Liver (tissue), 9 donors: ENCODE results near the gene COL6A6. TPM values are rescaled to one million over a fixed set of nuclear protein-coding genes. Genes with fewer than 3 reads are reported as not detected.

Source experiments
- DNase-seq: peaks from one replicate; pipeline ENCODE4 v3.0.0-alpha.2; 2017; ENCODE audit warnings: low spot score
- H3K27ac ChIP-seq, 2 donors: one replicate each; pipeline ENCODE4 v1.7.0; 2013; ENCODE audit warnings: inconsistent platforms in 2 of 2, low read length in 2 of 2, control low read depth in 1 of 2, low read depth in 1 of 2, mild to moderate bottlenecking in 1 of 2
- H3K27me3 ChIP-seq, 4 donors: one replicate each; pipeline versions ENCODE4 v1.6.1 to v1.7.0; 2013; ENCODE audit warnings: low read length in 3 of 4, inconsistent platforms in 1 of 4, mild to moderate bottlenecking in 1 of 4, moderate library complexity in 1 of 4; ENCODE audit not compliant: control insufficient read depth in 4 of 4, insufficient read depth in 4 of 4
- H3K36me3 ChIP-seq, 4 donors: one replicate each; pipeline versions ENCODE4 v1.6.1 to v1.7.0; 2013; ENCODE audit warnings: low read length in 3 of 4, mild to moderate bottlenecking in 3 of 4, low read depth in 1 of 4, moderate library complexity in 1 of 4; ENCODE audit not compliant: control insufficient read depth in 4 of 4, insufficient read depth in 3 of 4
- H3K4me1 ChIP-seq, 4 donors: one replicate each; pipeline versions ENCODE4 v1.6.1 to v1.7.0; 2013; ENCODE audit warnings: low read length in 3 of 4, mild to moderate bottlenecking in 3 of 4, moderate library complexity in 1 of 4; ENCODE audit not compliant: control insufficient read depth in 4 of 4, insufficient read depth in 4 of 4
- H3K4me3 ChIP-seq, 3 donors: one replicate each; pipeline versions ENCODE4 v1.6.1 to v1.7.0; 2013; ENCODE audit warnings: low read length in 3 of 3, control low read depth in 1 of 3, low read depth in 1 of 3, mild to moderate bottlenecking in 1 of 3
- H3K9ac ChIP-seq, 2 donors: one replicate each; pipeline ENCODE4 v1.7.0; 2013; ENCODE audit warnings: low read length in 2 of 2, mild to moderate bottlenecking in 2 of 2, moderate library complexity in 2 of 2, control low read depth in 1 of 2, low read depth in 1 of 2
- H3K9me3 ChIP-seq, 4 donors: one replicate each; pipeline versions ENCODE4 v1.6.1 to v1.7.0; 2013; ENCODE audit warnings: low read length in 3 of 4; ENCODE audit not compliant: control insufficient read depth in 4 of 4
- EGR1 ChIP-seq, 2 donors: IDR thresholded peaks; 2 replicates each; pipeline ENCODE4 v1.6.1; 2016 to 2018; ENCODE audit warnings: antibody characterized with exemption in 2 of 2, low read depth in 2 of 2
- FOXA1 ChIP-seq: IDR thresholded peaks from 2 replicates; pipeline ENCODE4 v1.6.1; 2016; ENCODE audit warnings: antibody characterized with exemption
- FOXA2 ChIP-seq: IDR thresholded peaks from 2 replicates; pipeline ENCODE4 v1.6.1; 2016; ENCODE audit warnings: antibody characterized with exemption
- GABPA ChIP-seq, 2 donors: IDR thresholded peaks in 1 of 2; conservative IDR thresholded peaks in 1 of 2; 2 replicates each; pipeline ENCODE4 v1.6.1; 2016; ENCODE audit warnings: antibody characterized with exemption in 2 of 2, mild to moderate bottlenecking in 1 of 2, moderate library complexity in 1 of 2
- HNF4A ChIP-seq, 2 donors: conservative IDR thresholded peaks; 2 replicates each; pipeline ENCODE4 v1.6.1; 2016; ENCODE audit warnings: antibody characterized with exemption in 2 of 2, mild to moderate bottlenecking in 2 of 2
- HNF4G ChIP-seq: IDR thresholded peaks from 2 replicates; pipeline ENCODE4 v1.6.1; 2016; ENCODE audit warnings: antibody characterized with exemption
- JUND ChIP-seq, 2 donors: IDR thresholded peaks; 2 replicates each; pipeline ENCODE4 v1.6.1; 2016; ENCODE audit warnings: antibody characterized with exemption in 2 of 2
- MAX ChIP-seq: IDR thresholded peaks from 2 replicates; pipeline ENCODE4 v1.6.1; 2016; ENCODE audit warnings: antibody characterized with exemption
- NR2F2 ChIP-seq: IDR thresholded peaks from 2 replicates; pipeline ENCODE4 v1.6.1; 2016; ENCODE audit warnings: antibody characterized with exemption
- RAD21 ChIP-seq, 2 donors: IDR thresholded peaks; 2 replicates each; pipeline ENCODE4 v1.6.1; 2016; ENCODE audit warnings: antibody characterized with exemption in 2 of 2, mild to moderate bottlenecking in 2 of 2
- RXRA ChIP-seq, 2 donors: IDR thresholded peaks; 2 replicates each; pipeline ENCODE4 v1.6.1; 2017 to 2018; ENCODE audit warnings: antibody characterized with exemption in 2 of 2, mild to moderate bottlenecking in 1 of 2
- SP1 ChIP-seq: IDR thresholded peaks from 2 replicates; pipeline ENCODE4 v1.6.1; 2018; ENCODE audit warnings: antibody characterized with exemption, mild to moderate bottlenecking
- TAF1 ChIP-seq: conservative IDR thresholded peaks from 2 replicates; pipeline ENCODE4 v1.6.1; 2016; ENCODE audit warnings: antibody characterized with exemption, mild to moderate bottlenecking
- YY1 ChIP-seq: IDR thresholded peaks from 2 replicates; pipeline ENCODE4 v1.6.1; 2016; ENCODE audit warnings: antibody characterized with exemption, mild to moderate bottlenecking
- WGBS: extraction: QIAGEN DNeasy Blood & Tissue Kit; methylation state at CpG from one replicate; pipeline ENCODE4 v1.1.7; 2013; 5-methylcytosine and 5-hydroxymethylcytosine counted together
- polyA plus RNA-seq, 2 donors: library from polyadenylated mRNA; stranded (reverse) in 1 of 2; unstranded in 1 of 2; fragments of 200-250 nt in 1 of 2; fragments of >200 nt in 1 of 2; fragmentation: Nextera tagmentation in 1 of 2; extraction: Ambion mirVana in 1 of 2; gene quantifications; one replicate each; pipeline versions ENCODE4 v1.2.1 to v1.2.3, GENCODE V29; 2013 to 2015
- total RNA-seq, 2 donors: library from RNA; depleted of rRNA; stranded (reverse); fragments of >200 nt; gene quantifications; one replicate each; pipeline ENCODE4 v1.2.3, GENCODE V29; 2014
- TF ChIP-seq, protein P1 (sequence below): IDR thresholded peaks from 2 replicates; pipeline ENCODE4 v1.6.1; 2016; ENCODE audit warnings: antibody characterized with exemption, mild to moderate bottlenecking
- TF ChIP-seq, protein P2 (sequence below): IDR thresholded peaks from 2 replicates; pipeline ENCODE4 v1.6.1; 2016; ENCODE audit warnings: antibody characterized with exemption
- TF ChIP-seq, protein P3 (sequence below): IDR thresholded peaks from 2 replicates; pipeline ENCODE4 v1.6.1; 2016; ENCODE audit warnings: antibody characterized with exemption
- TF ChIP-seq, protein P4 (sequence below): fragments of 150-350 bp; IDR thresholded peaks from 2 replicates; pipeline ENCODE4 v1.5.1; 2017; ENCODE audit warnings: improper control_type of control experiment, low read depth, low read length; ENCODE audit not compliant: missing input control
- donor health status: healthy.
- donor health status: healthy.
- donor health status: healthy.
- donor health status: healthy.
- donor health status: healthy.

Gene COL6A6
- total and polyA plus RNA-seq, 4 donors: 0.26 to 0.92 (median 0.43) TPM

DNA sequence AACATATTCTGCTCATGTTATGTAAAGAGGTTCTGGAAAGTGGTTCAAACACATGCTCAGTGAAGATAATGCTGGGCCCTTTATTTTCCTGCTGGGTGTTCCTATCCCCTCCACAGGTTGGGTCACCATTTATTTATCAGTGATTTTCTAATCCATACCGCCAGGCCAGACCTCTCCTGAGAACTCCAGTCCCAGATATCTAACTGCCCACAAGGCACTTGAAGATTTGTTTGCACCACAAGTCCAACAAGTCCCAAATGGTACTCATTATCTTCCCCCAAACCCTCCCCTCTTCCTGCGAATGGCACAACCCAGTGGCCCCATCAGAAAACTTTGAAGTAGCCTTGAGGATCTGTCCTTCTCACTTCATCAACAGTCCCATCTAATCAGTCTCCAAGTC, 5.4 kb downstream of the COL6A6 start:
- TF ChIP-seq RXRA (IDR thresholded peaks at IDR 0.05): no peak
- no peak for TF ChIP-seq NR2F2
- no peak for TF ChIP-seq YY1
- TF ChIP-seq, protein P1, sequence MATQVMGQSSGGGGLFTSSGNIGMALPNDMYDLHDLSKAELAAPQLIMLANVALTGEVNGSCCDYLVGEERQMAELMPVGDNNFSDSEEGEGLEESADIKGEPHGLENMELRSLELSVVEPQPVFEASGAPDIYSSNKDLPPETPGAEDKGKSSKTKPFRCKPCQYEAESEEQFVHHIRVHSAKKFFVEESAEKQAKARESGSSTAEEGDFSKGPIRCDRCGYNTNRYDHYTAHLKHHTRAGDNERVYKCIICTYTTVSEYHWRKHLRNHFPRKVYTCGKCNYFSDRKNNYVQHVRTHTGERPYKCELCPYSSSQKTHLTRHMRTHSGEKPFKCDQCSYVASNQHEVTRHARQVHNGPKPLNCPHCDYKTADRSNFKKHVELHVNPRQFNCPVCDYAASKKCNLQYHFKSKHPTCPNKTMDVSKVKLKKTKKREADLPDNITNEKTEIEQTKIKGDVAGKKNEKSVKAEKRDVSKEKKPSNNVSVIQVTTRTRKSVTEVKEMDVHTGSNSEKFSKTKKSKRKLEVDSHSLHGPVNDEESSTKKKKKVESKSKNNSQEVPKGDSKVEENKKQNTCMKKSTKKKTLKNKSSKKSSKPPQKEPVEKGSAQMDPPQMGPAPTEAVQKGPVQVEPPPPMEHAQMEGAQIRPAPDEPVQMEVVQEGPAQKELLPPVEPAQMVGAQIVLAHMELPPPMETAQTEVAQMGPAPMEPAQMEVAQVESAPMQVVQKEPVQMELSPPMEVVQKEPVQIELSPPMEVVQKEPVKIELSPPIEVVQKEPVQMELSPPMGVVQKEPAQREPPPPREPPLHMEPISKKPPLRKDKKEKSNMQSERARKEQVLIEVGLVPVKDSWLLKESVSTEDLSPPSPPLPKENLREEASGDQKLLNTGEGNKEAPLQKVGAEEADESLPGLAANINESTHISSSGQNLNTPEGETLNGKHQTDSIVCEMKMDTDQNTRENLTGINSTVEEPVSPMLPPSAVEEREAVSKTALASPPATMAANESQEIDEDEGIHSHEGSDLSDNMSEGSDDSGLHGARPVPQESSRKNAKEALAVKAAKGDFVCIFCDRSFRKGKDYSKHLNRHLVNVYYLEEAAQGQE: no peak
- TF ChIP-seq, protein P2, sequence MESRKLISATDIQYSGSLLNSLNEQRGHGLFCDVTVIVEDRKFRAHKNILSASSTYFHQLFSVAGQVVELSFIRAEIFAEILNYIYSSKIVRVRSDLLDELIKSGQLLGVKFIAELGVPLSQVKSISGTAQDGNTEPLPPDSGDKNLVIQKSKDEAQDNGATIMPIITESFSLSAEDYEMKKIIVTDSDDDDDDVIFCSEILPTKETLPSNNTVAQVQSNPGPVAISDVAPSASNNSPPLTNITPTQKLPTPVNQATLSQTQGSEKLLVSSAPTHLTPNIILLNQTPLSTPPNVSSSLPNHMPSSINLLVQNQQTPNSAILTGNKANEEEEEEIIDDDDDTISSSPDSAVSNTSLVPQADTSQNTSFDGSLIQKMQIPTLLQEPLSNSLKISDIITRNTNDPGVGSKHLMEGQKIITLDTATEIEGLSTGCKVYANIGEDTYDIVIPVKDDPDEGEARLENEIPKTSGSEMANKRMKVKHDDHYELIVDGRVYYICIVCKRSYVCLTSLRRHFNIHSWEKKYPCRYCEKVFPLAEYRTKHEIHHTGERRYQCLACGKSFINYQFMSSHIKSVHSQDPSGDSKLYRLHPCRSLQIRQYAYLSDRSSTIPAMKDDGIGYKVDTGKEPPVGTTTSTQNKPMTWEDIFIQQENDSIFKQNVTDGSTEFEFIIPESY: no peak
- no peak for TF ChIP-seq GABPA (IDR thresholded peaks at IDR 0.05 in 1 of 2, conservative IDR thresholded peaks at IDR 0.05 in 1 of 2)
- TF ChIP-seq, protein P3, sequence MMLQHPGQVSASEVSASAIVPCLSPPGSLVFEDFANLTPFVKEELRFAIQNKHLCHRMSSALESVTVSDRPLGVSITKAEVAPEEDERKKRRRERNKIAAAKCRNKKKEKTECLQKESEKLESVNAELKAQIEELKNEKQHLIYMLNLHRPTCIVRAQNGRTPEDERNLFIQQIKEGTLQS: no peak
- TF ChIP-seq HNF4A (conservative IDR thresholded peaks at IDR 0.05): no peak
- TF ChIP-seq FOXA1: no peak
- TF ChIP-seq MAX: no peak
- TF ChIP-seq FOXA2: no peak
- TF ChIP-seq RAD21 (IDR thresholded peaks at IDR 0.05): no peak
- TF ChIP-seq JUND (IDR thresholded peaks at IDR 0.05): no peak
- no peak for TF ChIP-seq HNF4G
- TF ChIP-seq, protein P4, sequence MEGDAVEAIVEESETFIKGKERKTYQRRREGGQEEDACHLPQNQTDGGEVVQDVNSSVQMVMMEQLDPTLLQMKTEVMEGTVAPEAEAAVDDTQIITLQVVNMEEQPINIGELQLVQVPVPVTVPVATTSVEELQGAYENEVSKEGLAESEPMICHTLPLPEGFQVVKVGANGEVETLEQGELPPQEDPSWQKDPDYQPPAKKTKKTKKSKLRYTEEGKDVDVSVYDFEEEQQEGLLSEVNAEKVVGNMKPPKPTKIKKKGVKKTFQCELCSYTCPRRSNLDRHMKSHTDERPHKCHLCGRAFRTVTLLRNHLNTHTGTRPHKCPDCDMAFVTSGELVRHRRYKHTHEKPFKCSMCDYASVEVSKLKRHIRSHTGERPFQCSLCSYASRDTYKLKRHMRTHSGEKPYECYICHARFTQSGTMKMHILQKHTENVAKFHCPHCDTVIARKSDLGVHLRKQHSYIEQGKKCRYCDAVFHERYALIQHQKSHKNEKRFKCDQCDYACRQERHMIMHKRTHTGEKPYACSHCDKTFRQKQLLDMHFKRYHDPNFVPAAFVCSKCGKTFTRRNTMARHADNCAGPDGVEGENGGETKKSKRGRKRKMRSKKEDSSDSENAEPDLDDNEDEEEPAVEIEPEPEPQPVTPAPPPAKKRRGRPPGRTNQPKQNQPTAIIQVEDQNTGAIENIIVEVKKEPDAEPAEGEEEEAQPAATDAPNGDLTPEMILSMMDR: no peak
- no peak for TF ChIP-seq TAF1
- no peak for TF ChIP-seq SP1
- TF ChIP-seq EGR1 (IDR thresholded peaks at IDR 0.05; ENCODE audit: low read depth in 2 of 2): no peak
- Histone ChIP-seq H3K9me3 (no peaks in the 10 kb centered on the region), H3K27ac (no peak overlapping the region), H3K36me3 (no peaks in the 10 kb centered on the region), H3K27me3 (peaks cover 0 to 3% (median 1%) of the 10 kb centered on the region in 4 donors), H3K4me1 (no peaks in the 10 kb centered on the region), H3K9ac (no peak overlapping the region), H3K4me3 (no peak overlapping the region)
- no peak for DNase-seq
- WGBS: 81% methylated on average over 2 of the region's 2 CpGs
